ENCODE data around the gene LHFPL6. TPM values are rescaled to one million over a fixed set of nuclear protein-coding genes. Genes with fewer than 3 reads are reported as not detected.
A peak's percentile ranks its signal among the peaks of the same experiment; 100 is the strongest.

Gene LHFPL6
- total RNA-seq, 1 donor = 57.9 TPM

GRCh38 chr13:39336937-39337336 is 266.1 kb downstream of the LHFPL6 start:
- DNase-seq (ENCODE audit: low read depth) = no peak
- no peak overlapping the region for H3K4me3 ChIP-seq (ENCODE audit: low read depth, low read length)
- no peak for TF ChIP-seq CTCF (IDR thresholded peaks at IDR 0.05; ENCODE audit: insufficient read depth, low read depth, low read length)

- no peak for DNase-seq (ENCODE audit: low read depth)
- no peak overlapping the region for H3K4me3 ChIP-seq (ENCODE audit: low read depth, low read length)
- TF ChIP-seq CTCF (IDR thresholded peaks at IDR 0.05; ENCODE audit: insufficient read depth, low read depth, low read length) = no peak
These were observed 266.8 kb downstream of the LHFPL6 start for GRCh38 chr13:39336207-39336606.

- no peak overlapping the region for H3K4me3 ChIP-seq (ENCODE audit: low read depth, low read length)
- no peak for TF ChIP-seq CTCF (IDR thresholded peaks at IDR 0.05; ENCODE audit: insufficient read depth, low read depth, low read length)
- no peak for DNase-seq (ENCODE audit: low read depth)
These were observed 267.3 kb downstream of the LHFPL6 start for GRCh38 chr13:39335721-39336120.

- DNase-seq (ENCODE audit: low read depth) = no peak
- H3K4me3 ChIP-seq (ENCODE audit: low read depth, low read length) = no peak overlapping the region
- no peak for TF ChIP-seq CTCF (IDR thresholded peaks at IDR 0.05; ENCODE audit: insufficient read depth, low read depth, low read length)
These were observed 272.5 kb downstream of the LHFPL6 start for GRCh38 chr13:39330504-39330903.

- H3K4me3 ChIP-seq (ENCODE audit: low read depth, low read length) = no peak overlapping the region
- DNase-seq (ENCODE audit: low read depth) = no peak
- no peak for TF ChIP-seq CTCF (IDR thresholded peaks at IDR 0.05; ENCODE audit: insufficient read depth, low read depth, low read length)
These were observed 273.8 kb downstream of the LHFPL6 start for GRCh38 chr13:39329182-39329639.

- no peak for DNase-seq (ENCODE audit: low read depth)
- no peak for TF ChIP-seq CTCF (IDR thresholded peaks at IDR 0.05; ENCODE audit: insufficient read depth, low read depth, low read length)
- H3K4me3 ChIP-seq (ENCODE audit: low read depth, low read length) = no peak overlapping the region
These were observed 275.9 kb downstream of the LHFPL6 start for GRCh38 chr13:39327172-39327479.

- H3K4me3 ChIP-seq (ENCODE audit: low read depth, low read length) = no peak overlapping the region
- peak; percentile 79 for DNase-seq (ENCODE audit: low read depth)
- no peak for TF ChIP-seq CTCF (IDR thresholded peaks at IDR 0.05; ENCODE audit: insufficient read depth, low read depth, low read length)
These were observed 276.4 kb downstream of the LHFPL6 start for GRCh38 chr13:39326469-39327171.

All from fibroblast of villous mesenchyme (primary cell).